Measurements from ENCODE around the gene AGTRAP. TPM values are rescaled to one million over a fixed set of nuclear protein-coding genes. Genes with fewer than 3 reads are reported as not detected.

AGTRAP gene
- total and polyA plus RNA-seq, 9 of the 15 experiments (the other 6 are each of a cell fraction or from before 2014, with no cell fraction given): 26.8 to 105 (median 57.5) TPM

DNA sequence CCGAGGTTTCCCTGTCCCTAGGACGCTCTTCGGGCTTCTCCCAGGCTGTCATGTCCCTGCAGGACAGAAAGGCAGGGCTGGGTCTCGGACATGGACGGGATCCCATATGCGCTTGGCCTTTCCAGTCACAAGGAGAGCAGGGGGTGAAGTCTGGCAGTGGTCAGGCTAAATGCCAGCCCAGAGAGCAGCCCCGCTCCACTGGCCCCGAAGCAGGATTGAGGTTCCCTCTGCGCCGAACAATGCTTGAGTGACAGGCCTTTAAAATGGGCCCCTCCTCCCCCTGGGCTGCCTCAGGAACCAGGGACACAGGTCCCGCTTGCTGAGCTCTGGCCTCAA lies 31.8 kb upstream of the AGTRAP start (continued):
- TF ChIP-seq, protein P1, sequence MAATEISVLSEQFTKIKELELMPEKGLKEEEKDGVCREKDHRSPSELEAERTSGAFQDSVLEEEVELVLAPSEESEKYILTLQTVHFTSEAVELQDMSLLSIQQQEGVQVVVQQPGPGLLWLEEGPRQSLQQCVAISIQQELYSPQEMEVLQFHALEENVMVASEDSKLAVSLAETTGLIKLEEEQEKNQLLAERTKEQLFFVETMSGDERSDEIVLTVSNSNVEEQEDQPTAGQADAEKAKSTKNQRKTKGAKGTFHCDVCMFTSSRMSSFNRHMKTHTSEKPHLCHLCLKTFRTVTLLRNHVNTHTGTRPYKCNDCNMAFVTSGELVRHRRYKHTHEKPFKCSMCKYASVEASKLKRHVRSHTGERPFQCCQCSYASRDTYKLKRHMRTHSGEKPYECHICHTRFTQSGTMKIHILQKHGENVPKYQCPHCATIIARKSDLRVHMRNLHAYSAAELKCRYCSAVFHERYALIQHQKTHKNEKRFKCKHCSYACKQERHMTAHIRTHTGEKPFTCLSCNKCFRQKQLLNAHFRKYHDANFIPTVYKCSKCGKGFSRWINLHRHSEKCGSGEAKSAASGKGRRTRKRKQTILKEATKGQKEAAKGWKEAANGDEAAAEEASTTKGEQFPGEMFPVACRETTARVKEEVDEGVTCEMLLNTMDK (IDR thresholded peaks at IDR 0.05; ENCODE audit: borderline replicate concordance, insufficient read depth, low read depth, low read length, poor library complexity, severe bottlenecking): no peak
- TF ChIP-seq JUNB (CRISPR knock-in tag; conservative IDR thresholded peaks at IDR 0.05) (no peak), RBM34 (IDR thresholded peaks at IDR 0.05; ENCODE audit: borderline replicate concordance, insufficient read depth, low read length) (no peak)
- TF ChIP-seq, protein P2, sequence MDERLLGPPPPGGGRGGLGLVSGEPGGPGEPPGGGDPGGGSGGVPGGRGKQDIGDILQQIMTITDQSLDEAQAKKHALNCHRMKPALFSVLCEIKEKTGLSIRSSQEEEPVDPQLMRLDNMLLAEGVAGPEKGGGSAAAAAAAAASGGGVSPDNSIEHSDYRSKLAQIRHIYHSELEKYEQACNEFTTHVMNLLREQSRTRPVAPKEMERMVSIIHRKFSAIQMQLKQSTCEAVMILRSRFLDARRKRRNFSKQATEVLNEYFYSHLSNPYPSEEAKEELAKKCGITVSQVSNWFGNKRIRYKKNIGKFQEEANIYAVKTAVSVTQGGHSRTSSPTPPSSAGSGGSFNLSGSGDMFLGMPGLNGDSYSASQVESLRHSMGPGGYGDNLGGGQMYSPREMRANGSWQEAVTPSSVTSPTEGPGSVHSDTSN (CRISPR knock-in tag; IDR thresholded peaks at IDR 0.05; ENCODE audit: low read depth): peak; percentile 54; the same call in 1 of the 2 replicates
- TF ChIP-seq, protein P2 (tag; conservative IDR thresholded peaks at IDR 0.05; ENCODE audit: low read depth): no peak; the same call in 1 of the 2 replicates
- TF ChIP-seq, protein P3, sequence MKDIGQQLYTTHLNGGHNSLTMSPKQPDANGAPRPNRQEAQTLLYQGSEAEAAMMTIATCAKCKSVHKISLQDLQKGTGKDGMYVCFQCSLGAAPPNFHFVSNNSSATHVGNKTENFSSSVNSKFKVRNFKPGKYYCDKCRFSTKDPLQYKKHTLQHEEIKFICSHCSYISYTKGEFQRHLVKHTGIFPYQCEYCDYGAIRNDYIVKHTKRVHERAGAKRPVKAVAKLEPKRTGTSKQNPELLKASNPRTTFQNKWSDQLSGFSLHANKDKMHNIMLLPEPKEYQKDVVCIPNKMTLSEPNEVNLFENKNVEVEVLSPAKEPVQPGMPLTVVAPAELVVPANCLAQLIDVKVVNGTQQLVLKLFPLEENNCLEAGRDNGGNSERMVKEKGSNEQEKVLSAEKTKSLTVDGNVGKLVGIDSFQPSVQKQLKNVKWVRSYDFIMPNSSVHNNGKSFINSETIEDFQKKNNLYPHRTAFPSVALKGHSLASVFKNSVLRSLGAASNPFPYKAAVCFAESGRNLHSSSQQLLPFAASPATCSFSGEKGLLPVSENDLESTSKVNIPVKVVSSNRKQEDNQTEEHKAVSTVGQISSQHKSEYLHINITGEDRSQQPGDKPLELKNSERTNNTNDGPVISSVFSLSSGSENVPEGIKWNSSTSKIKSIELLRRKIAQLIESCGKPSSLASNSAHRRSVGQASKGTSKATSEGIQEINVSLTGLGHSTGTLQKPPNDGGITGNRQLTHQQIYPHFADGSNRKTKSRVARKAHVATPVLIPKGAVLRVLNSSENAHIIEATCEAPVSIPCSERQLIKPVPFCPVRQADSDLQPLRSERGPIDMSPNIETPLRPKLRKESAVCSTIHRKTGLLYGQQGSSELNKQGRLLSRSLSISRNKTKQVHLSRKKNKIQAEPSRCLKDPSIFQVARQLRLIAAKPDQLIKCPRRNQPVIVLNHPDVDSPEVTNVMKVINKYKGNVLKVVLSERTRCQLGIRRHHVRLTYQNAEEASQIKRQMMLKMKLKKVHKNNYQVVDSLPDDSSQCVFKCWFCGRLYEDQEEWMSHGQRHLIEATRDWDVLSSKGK (CRISPR knock-in tag; IDR thresholded peaks at IDR 0.05): no peak
- TF ChIP-seq, protein P4, sequence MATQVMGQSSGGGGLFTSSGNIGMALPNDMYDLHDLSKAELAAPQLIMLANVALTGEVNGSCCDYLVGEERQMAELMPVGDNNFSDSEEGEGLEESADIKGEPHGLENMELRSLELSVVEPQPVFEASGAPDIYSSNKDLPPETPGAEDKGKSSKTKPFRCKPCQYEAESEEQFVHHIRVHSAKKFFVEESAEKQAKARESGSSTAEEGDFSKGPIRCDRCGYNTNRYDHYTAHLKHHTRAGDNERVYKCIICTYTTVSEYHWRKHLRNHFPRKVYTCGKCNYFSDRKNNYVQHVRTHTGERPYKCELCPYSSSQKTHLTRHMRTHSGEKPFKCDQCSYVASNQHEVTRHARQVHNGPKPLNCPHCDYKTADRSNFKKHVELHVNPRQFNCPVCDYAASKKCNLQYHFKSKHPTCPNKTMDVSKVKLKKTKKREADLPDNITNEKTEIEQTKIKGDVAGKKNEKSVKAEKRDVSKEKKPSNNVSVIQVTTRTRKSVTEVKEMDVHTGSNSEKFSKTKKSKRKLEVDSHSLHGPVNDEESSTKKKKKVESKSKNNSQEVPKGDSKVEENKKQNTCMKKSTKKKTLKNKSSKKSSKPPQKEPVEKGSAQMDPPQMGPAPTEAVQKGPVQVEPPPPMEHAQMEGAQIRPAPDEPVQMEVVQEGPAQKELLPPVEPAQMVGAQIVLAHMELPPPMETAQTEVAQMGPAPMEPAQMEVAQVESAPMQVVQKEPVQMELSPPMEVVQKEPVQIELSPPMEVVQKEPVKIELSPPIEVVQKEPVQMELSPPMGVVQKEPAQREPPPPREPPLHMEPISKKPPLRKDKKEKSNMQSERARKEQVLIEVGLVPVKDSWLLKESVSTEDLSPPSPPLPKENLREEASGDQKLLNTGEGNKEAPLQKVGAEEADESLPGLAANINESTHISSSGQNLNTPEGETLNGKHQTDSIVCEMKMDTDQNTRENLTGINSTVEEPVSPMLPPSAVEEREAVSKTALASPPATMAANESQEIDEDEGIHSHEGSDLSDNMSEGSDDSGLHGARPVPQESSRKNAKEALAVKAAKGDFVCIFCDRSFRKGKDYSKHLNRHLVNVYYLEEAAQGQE (IDR thresholded peaks at IDR 0.05; ENCODE audit: borderline replicate concordance): no peak
- TF ChIP-seq, protein P4 (CRISPR knock-in tag; IDR thresholded peaks at IDR 0.05; ENCODE audit: low read depth): no peak
